Type B pancreatic cell (in vitro differentiated cells): ENCODE measurements around the gene NEK2. TPM values are rescaled to one million over a fixed set of nuclear protein-coding genes. Genes with fewer than 3 reads are reported as not detected.
"Not testable (repeated sequence)": the region's sequence is repeated elsewhere in the genome, so short reads cannot be mapped to it uniquely, and the experiment has no call there.

Experiments used
- DNase-seq: peaks from one replicate; pipeline ENCODE4 v3.0.0; 2021; ENCODE audit warnings: mixed read lengths; ENCODE audit not compliant: unreplicated experiment; ENCODE audit errors: extremely low spot score
- H3K27ac Mint-ChIP-seq: 2 replicates; pipeline ENCODE4 v1.8.0; 2021; ENCODE audit warnings: mild to moderate bottlenecking, mixed read lengths
- H3K27me3 Mint-ChIP-seq: 2 replicates; pipeline ENCODE4 v1.8.0; 2021; ENCODE audit warnings: mixed read lengths
- H3K36me3 Mint-ChIP-seq: 2 replicates; pipeline ENCODE4 v1.8.0; 2021; ENCODE audit warnings: mixed read lengths
- H3K4me1 Mint-ChIP-seq: one replicate; pipeline ENCODE4 v1.8.0; 2021; ENCODE audit warnings: mixed read lengths; ENCODE audit not compliant: unreplicated experiment
- H3K4me3 Mint-ChIP-seq: 2 replicates; pipeline ENCODE4 v1.8.0; 2021; ENCODE audit warnings: mild to moderate bottlenecking, mixed read lengths
- H3K9me3 Mint-ChIP-seq: 2 replicates; pipeline ENCODE4 v1.8.0; 2021; ENCODE audit warnings: mixed read lengths
- CTCF ChIP-seq: fragments of 200-600 bp; sonication (generic); conservative IDR thresholded peaks from 2 replicates; pipeline ENCODE4 v1.5.0; 2021; ENCODE audit warnings: antibody characterized with exemption, mild to moderate bottlenecking
- total RNA-seq: library from RNA; stranded (reverse); gene quantifications from 2 replicates; pipeline ENCODE4 v1.2.1, GENCODE V29; 2021; ENCODE audit warnings: low replicate concordance

NEK2 gene
- total RNA-seq, 1 donor from 2014 or later = 23.4 TPM

- no peak overlapping the region for H3K4me3 Mint-ChIP-seq
- H3K9me3 Mint-ChIP-seq = no peaks in the 10 kb centered on the region
- no peak for TF ChIP-seq CTCF
- no peak overlapping the region for H3K27ac Mint-ChIP-seq
- H3K27me3 Mint-ChIP-seq = peaks cover 4% of the 10 kb centered on the region
- no peaks in the 10 kb centered on the region for H3K36me3 Mint-ChIP-seq
- no peak for DNase-seq
- H3K4me1 Mint-ChIP-seq = peaks cover 7% of the 10 kb centered on the region
Measured at GRCh38 chr1:211683396-211684297, 8.2 kb upstream of the NEK2 start.

GRCh38 chr1:211682186-211682585 lies 6.8 kb upstream of the NEK2 start:
- H3K27ac Mint-ChIP-seq, H3K9me3 Mint-ChIP-seq, DNase-seq, H3K27me3 Mint-ChIP-seq, H3K4me1 Mint-ChIP-seq, H3K36me3 Mint-ChIP-seq, H3K4me3 Mint-ChIP-seq: not testable (repeated sequence)

DNA sequence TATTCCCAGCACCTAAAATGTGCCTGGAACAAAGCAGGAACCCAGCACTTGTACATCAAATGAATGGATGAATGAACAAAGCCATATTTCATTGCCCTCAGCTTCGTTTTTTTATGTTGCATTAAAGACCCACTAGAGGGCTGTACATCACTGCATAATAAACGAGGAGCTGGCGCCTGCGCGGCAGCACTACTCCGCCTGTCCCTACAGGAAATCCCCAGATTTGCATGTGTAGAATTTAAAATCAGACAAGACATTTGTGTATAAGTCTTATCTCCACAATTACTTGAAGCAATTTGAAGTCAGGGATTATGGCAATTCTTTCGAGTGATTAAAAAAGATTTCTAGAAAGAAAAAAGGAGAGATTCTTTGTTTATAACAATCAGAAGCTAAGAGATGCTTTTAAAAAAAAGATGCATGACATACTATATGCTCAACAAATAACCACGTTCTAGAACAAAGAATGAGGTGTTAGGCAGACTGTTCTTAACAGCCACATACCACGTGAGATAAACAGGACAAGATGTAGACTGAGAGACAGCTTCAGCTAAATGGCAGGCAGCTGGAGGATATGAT lies 5.4 kb upstream of the NEK2 start:
- no peak for DNase-seq
- Mint-ChIP-seq H3K9me3 (no peaks in the 10 kb centered on the region), H3K4me3 (no peak overlapping the region), H3K27me3 (no peaks in the 10 kb centered on the region), H3K4me1 (peaks cover 7% of the 10 kb centered on the region), H3K27ac (peak overlapping the region; percentile 32), H3K36me3 (no peaks in the 10 kb centered on the region)
- TF ChIP-seq CTCF = peak; percentile 88

DNA sequence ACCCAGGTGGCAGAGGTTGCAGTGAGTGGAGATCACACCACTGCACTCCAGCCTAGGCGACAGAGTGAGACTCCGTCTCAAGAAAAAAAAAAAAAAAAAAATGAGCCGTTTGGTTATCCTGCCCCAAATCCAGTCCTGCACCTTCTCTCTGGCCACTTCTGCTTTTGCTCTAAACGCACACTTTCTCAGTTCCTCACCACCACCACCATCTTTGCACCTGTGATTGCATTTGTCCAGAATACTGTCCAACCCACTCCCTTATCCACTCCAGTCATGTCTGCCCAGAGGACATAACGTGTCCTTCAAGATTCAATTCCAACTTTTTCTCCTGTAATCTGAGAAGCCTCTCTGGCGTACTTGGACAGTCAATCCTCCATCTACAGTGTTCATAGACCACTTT lies 2.2 kb upstream of the NEK2 start:
- H3K27ac Mint-ChIP-seq = no peak overlapping the region
- H3K27me3 Mint-ChIP-seq = no peaks in the 10 kb centered on the region

DNA sequence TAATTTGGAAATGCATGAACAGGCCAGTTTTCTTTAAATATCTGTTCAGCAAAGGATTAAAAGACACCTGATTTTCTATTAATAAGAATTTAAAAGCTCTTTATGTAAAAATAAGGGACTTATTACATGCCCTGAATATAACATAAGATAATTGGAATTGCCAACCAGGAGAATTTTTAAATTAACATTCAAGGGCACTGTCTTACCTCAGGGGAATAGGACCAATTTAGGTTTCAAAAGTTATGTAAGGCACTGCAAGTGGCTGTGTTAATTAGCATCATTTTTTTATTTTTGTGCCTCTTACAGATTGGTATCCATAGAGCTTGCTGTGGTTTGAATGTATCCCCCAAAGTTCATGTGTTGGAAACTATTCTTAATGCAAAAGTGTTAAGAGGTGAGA lies 1.3 kb upstream of the NEK2 start:
- no peaks in the 10 kb centered on the region for H3K27me3 Mint-ChIP-seq
- H3K9me3 Mint-ChIP-seq = no peaks in the 10 kb centered on the region
- H3K4me3 Mint-ChIP-seq = peak overlapping the region; percentile 77
- no peak for TF ChIP-seq CTCF
- H3K27ac Mint-ChIP-seq = no peak overlapping the region
- H3K36me3 Mint-ChIP-seq = no peaks in the 10 kb centered on the region
- no peak for DNase-seq
- peaks cover 19% of the 10 kb centered on the region for H3K4me1 Mint-ChIP-seq

More for the DNA sequence above, 2.2 kb upstream of the NEK2 start:
- Mint-ChIP-seq H3K9me3 (no peaks in the 10 kb centered on the region), H3K36me3 (no peaks in the 10 kb centered on the region), H3K4me1 (peaks cover 15% of the 10 kb centered on the region), H3K4me3 (peak overlapping the region; percentile 56)
- DNase-seq = no peak
- TF ChIP-seq CTCF = no peak

DNA sequence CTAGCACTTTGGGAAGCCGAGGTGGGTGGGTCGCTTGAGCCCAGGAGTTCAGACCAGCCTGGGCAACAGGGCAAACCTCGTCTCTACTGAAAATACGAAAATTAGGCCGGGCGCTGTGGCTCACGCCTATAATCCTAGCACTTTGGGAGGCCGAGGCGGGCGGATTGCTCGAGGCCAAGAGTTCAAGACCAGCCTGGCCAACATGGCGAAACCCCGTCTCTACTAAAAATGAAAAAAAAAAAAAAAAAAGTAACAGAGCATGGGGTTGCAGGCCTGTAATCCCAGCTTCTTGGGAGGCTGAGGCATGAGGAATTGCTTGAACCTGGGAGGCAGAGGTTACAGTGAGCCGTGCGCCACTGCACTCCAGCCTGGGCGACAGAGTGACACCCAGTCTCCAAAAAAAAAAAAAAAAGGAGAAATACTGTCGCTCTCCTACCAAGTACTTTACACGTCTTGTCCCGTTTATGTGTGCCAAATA lies 724 bp upstream of the NEK2 start:
- no peak for DNase-seq
- no peaks in the 10 kb centered on the region for H3K36me3 Mint-ChIP-seq
- H3K4me3 Mint-ChIP-seq = peak overlapping the region; percentile 95
- no peak for TF ChIP-seq CTCF
- H3K9me3 Mint-ChIP-seq = no peaks in the 10 kb centered on the region
- H3K4me1 Mint-ChIP-seq = peaks cover 19% of the 10 kb centered on the region
- H3K27me3 Mint-ChIP-seq = no peaks in the 10 kb centered on the region
- peak overlapping the region; percentile 92 for H3K27ac Mint-ChIP-seq
